SH-SY5Y (cell line): ENCODE results near the gene RAI1.

Experiments
- GATA2 ChIP-seq: IDR thresholded peaks from 2 replicates; pipeline ENCODE4 v1.6.1; 2011; ENCODE audit warnings: mild to moderate bottlenecking, low read depth, low read length
- GATA3 ChIP-seq: IDR thresholded peaks from 2 replicates; pipeline ENCODE4 v1.6.1; 2011; ENCODE audit warnings: low read depth, mild to moderate bottlenecking, low read length, moderate library complexity

GRCh38 chr17:17694169-17695081 lies 13.2 kb downstream of the RAI1 start:
- no peak for TF ChIP-seq GATA3
- TF ChIP-seq GATA2, result no peak
